HEK293 (cell line): ENCODE results near the gene BYSL.

ENCODE experiments used
- CTCF ChIA-PET: fragments of 350-600 bp; formaldehyde crosslinking; extraction: SDS; loops from one replicate; lab custom pipeline; 2021; ENCODE audit warnings: antibody characterized with exemption; lab: Yijun Ruan, JAX
- POLR2A ChIA-PET: fragments of 300-600 bp; formaldehyde crosslinking; extraction: SDS; loops from one replicate; lab custom pipeline; 2020; ENCODE audit warnings: antibody characterized with exemption, inconsistent platforms; lab: Yijun Ruan, JAX
- H3K27ac ChIP-seq: fragments of 200-500 bp; sonication (Bioruptor generic); 2 replicates; pipeline ENCODE4 v1.5.1; 2014; ENCODE audit warnings: low read depth, low read length, control low read depth, inconsistent platforms; ENCODE audit errors: extremely low read depth
- H3K36me3 ChIP-seq, 2 experiments: fragments of 200-500 bp in 1 of 2; sonication (Bioruptor generic) in 1 of 2; 1 replicate in 1 of 2; 2 replicates in 1 of 2; pipeline ENCODE4 v1.5.1; 2014 to 2017; ENCODE audit warnings: inconsistent platforms in 2 of 2, low read length in 2 of 2; ENCODE audit not compliant: control insufficient read depth in 2 of 2, insufficient read depth in 1 of 2
- H3K4me1 ChIP-seq: fragments of 200-500 bp; sonication (Bioruptor generic); 2 replicates; pipeline ENCODE4 v1.5.1; 2014; ENCODE audit warnings: mild to moderate bottlenecking, low read length, inconsistent platforms; ENCODE audit not compliant: control insufficient read depth, insufficient read depth
- H3K4me3 ChIP-seq: 2 replicates; pipeline ENCODE4 v1.5.1; 2011; ENCODE audit warnings: low read depth, mild to moderate bottlenecking, control low read depth, low read length, moderate library complexity
- H3K9me3 ChIP-seq: fragments of 200-500 bp; sonication (Bioruptor generic); 2 replicates; pipeline ENCODE4 v1.5.1; 2014; ENCODE audit warnings: low read depth, low read length, inconsistent platforms; ENCODE audit not compliant: control insufficient read depth, insufficient read depth
- HOXD13 ChIP-seq: sonication (generic); formaldehyde crosslinking; IDR thresholded peaks from 2 replicates; pipeline ENCODE4 v1.8.0; 2022; ENCODE audit warnings: missing genetic modification reagents, borderline replicate concordance
- PRDM2 ChIP-seq: fragments of 450-650 bp; formaldehyde crosslinking; IDR thresholded peaks from 2 replicates; pipeline ENCODE4 v1.5.1; 2016; ENCODE audit warnings: missing biosample characterization, missing genetic modification characterization, borderline replicate concordance
- REPIN1 ChIP-seq: fragments of 450-650 bp; formaldehyde crosslinking; IDR thresholded peaks from 2 replicates; pipeline ENCODE4 v1.5.1; 2017; ENCODE audit warnings: missing biosample characterization, missing genetic modification characterization, low read depth
- ZBTB1 ChIP-seq: fragments of 450-650 bp; formaldehyde crosslinking; IDR thresholded peaks from 2 replicates; pipeline ENCODE4 v1.5.1; 2016; ENCODE audit warnings: missing biosample characterization, missing genetic modification characterization
- ZIC2 ChIP-seq: fragments of 450-650 bp; formaldehyde crosslinking; IDR thresholded peaks from 2 replicates; pipeline ENCODE4 v1.5.1; 2016; ENCODE audit warnings: missing biosample characterization, missing genetic modification characterization
- ZNF174 ChIP-seq: fragments of 450-650 bp; formaldehyde crosslinking; IDR thresholded peaks from 2 replicates; pipeline ENCODE4 v1.5.0; 2017; ENCODE audit warnings: missing biosample characterization, mild to moderate bottlenecking, missing genetic modification characterization
- ZNF175 ChIP-seq: fragments of 450-650 bp; formaldehyde crosslinking; IDR thresholded peaks from 2 replicates; pipeline ENCODE4 v1.5.1; 2016; ENCODE audit warnings: missing biosample characterization, missing genetic modification characterization
- ZNF19 ChIP-seq: fragments of 450-650 bp; formaldehyde crosslinking; IDR thresholded peaks from 2 replicates; pipeline ENCODE4; 2016; ENCODE audit warnings: missing biosample characterization, missing genetic modification characterization, low read depth
- ZNF394 ChIP-seq: fragments of 450-650 bp; formaldehyde crosslinking; IDR thresholded peaks from 2 replicates; pipeline ENCODE4 v1.5.1; 2016; ENCODE audit warnings: missing biosample characterization, missing genetic modification characterization, mild to moderate bottlenecking, moderate library complexity, borderline replicate concordance
- ZNF529 ChIP-seq: fragments of 450-650 bp; formaldehyde crosslinking; IDR thresholded peaks from 2 replicates; pipeline ENCODE4 v1.5.1; 2017; ENCODE audit warnings: missing genetic modification characterization, missing biosample characterization; ENCODE audit not compliant: insufficient replicate concordance
- ZNF530 ChIP-seq: fragments of 450-650 bp; formaldehyde crosslinking; IDR thresholded peaks from 2 replicates; pipeline ENCODE4 v1.5.1; 2016; ENCODE audit warnings: low read depth, missing biosample characterization, missing genetic modification characterization
- ZNF560 ChIP-seq: fragments of 450-650 bp; formaldehyde crosslinking; IDR thresholded peaks from 2 replicates; pipeline ENCODE4 v1.5.1; 2017; ENCODE audit warnings: missing biosample characterization, missing genetic modification characterization, borderline replicate concordance
- ZNF621 ChIP-seq: fragments of 450-650 bp; formaldehyde crosslinking; IDR thresholded peaks from 2 replicates; pipeline ENCODE4 v1.5.1; 2017; ENCODE audit warnings: missing biosample characterization, missing genetic modification characterization
- ZNF670 ChIP-seq: fragments of 450-650 bp; formaldehyde crosslinking; IDR thresholded peaks from 2 replicates; pipeline ENCODE4 v1.5.1; 2016; ENCODE audit warnings: missing biosample characterization, missing genetic modification characterization, low read depth

Gene BYSL

DNA sequence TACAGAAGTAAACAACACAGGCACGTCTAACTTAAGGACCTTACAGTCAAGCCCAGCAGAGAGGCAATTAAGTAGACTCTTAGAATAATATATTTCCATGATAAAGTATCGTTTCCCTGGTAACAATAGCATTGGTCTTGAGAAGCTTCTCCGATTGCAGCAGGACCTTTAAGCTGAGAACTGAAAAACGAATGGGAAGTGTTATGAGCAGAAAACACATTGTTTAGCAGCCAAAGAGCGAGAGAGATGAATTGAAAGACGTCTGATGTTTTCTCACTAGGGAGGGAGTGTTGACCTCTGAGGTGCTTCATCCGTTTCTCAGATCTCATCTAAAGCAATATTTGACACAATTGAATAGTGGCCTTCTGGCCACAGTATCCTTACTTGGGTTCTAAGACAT is 855 bp downstream of the BYSL start:
- H3K4me3 ChIP-seq = peak overlapping the region; percentile 88
- H3K27ac ChIP-seq = peak overlapping the region; percentile 80; the same call in 1 of the 2 replicates
- no peaks in the 10 kb centered on the region for H3K9me3 ChIP-seq
- peaks cover 31 to 43% of the 10 kb centered on the region in 2 experiments; a peak in 2 of 3 replicates for H3K36me3 ChIP-seq
- peaks cover 9% of the 10 kb centered on the region for H3K4me1 ChIP-seq
- POLR2A ChIA-PET = interaction anchor here (1.2 to 2.5 kb wide), 5 partner anchors 14 to 1062 kb away, joined by 3 to 34 read pairs (median 5); partner anchors contain the start of genes PPP2R5D and TOMM6
- CTCF ChIA-PET = interaction anchor here (0.6 to 11.2 kb wide), 16 partner anchors 8 to 880 kb away, joined by 3 to 160 read pairs (median 12); partner anchors contain the start of genes CCND3, TAF8, TOMM6 and TSPO2
- TF ChIP-seq ZBTB1 (tag by site-specific recombination) = no peak
- TF ChIP-seq ZIC2 (tag by site-specific recombination) = no peak
- no peak for TF ChIP-seq ZNF529 (tag by site-specific recombination)
- no peak for TF ChIP-seq REPIN1 (tag by site-specific recombination)
- no peak for TF ChIP-seq ZNF670
- TF ChIP-seq, all 188 proteins: peak for 0

- H3K9me3 ChIP-seq = no peaks in the 10 kb centered on the region
- peaks cover 4% of the 10 kb centered on the region; the same call in 1 of the 2 replicates for H3K4me1 ChIP-seq
- H3K27ac ChIP-seq = no peak overlapping the region
- ChIA-PET POLR2A (interaction anchor here (1.9 kb wide), 1 partner anchor 11 kb away, joined by 7 read pairs; no protein-coding TSS in a partner anchor), CTCF (interaction anchor here (0.6 to 11.2 kb wide), 7 partner anchors 11 to 164 kb away, joined by 3 to 160 read pairs (median 5); partner anchors contain the start of genes CCND3 and TOMM6)
- TF ChIP-seq ZNF175 (tag by site-specific recombination) = no peak
- no peak for TF ChIP-seq PRDM2 (tag by site-specific recombination)
- TF ChIP-seq ZNF174 (tag by site-specific recombination) = no peak
- TF ChIP-seq ZNF394 (tag by site-specific recombination) = no peak
- TF ChIP-seq ZNF530 (tag by site-specific recombination) = no peak
- no peak for TF ChIP-seq HOXD13 (CRISPR knock-in tag)
- peaks cover 55 to 89% of the 10 kb centered on the region in 2 experiments for H3K36me3 ChIP-seq
- H3K4me3 ChIP-seq = no peak overlapping the region
Observed at GRCh38 chr6:41927253-41927652, 6.0 kb downstream of the BYSL start.

- H3K4me1 ChIP-seq = no peaks in the 10 kb centered on the region
- no peak overlapping the region for H3K4me3 ChIP-seq
- ChIA-PET POLR2A (interaction anchor here (1.2 to 1.8 kb wide), 2 partner anchors 9 to 10 kb away, joined by 3 to 8 read pairs; partner anchors contain the start of genes BYSL and MED20), CTCF (interaction anchor here (1.1 to 11.2 kb wide), 5 partner anchors 8 to 143 kb away, joined by 5 to 160 read pairs (median 15); partner anchors contain the start of genes BYSL, CCND3, MED20 and TOMM6)
- no peaks in the 10 kb centered on the region for H3K9me3 ChIP-seq
- H3K36me3 ChIP-seq = peaks cover 43 to 91% of the 10 kb centered on the region in 2 experiments
- TF ChIP-seq ZNF560 (tag by site-specific recombination) (no peak), ZNF670 (no peak), ZNF19 (tag by site-specific recombination) (no peak), ZNF394 (tag by site-specific recombination) (peak; percentile 21; the same call in 1 of the 2 replicates), ZNF621 (tag by site-specific recombination) (no peak)
- H3K27ac ChIP-seq = no peak overlapping the region
Observed at GRCh38 chr6:41929924-41930323, 8.6 kb downstream of the BYSL start.
